K562 (cell line): ENCODE results near the gene TMEM187. TPM values are rescaled to one million over a fixed set of nuclear protein-coding genes. Genes with fewer than 3 reads are reported as not detected.
A peak's percentile ranks its signal among the peaks of the same experiment; 100 is the strongest.

Experiments used
- CEBPB ChIP-seq: fragments of 450-650 bp; IDR thresholded peaks from 2 replicates; pipeline ENCODE4 v1.6.1; 2016; ENCODE audit warnings: missing genetic modification characterization, missing compliant biosample characterization
- COPS2 ChIP-seq: fragments of 450-650 bp; conservative IDR thresholded peaks from 2 replicates; pipeline ENCODE4 v1.6.1; 2016; ENCODE audit warnings: mild to moderate bottlenecking, moderate library complexity
- CTBP1 ChIP-seq: fragments of 450-650 bp; IDR thresholded peaks from 2 replicates; pipeline ENCODE4 v1.6.1; 2016; ENCODE audit warnings: borderline replicate concordance
- E2F3 ChIP-seq: fragments of 250-450 bp; sonication (Bioruptor Pico); IDR thresholded peaks from 2 replicates; pipeline ENCODE4 v1.4.0; 2020; ENCODE audit warnings: mild to moderate bottlenecking
- FOXA1 ChIP-seq: fragments of 450-650 bp; IDR thresholded peaks from 2 replicates; pipeline ENCODE4 v1.6.1; 2016; ENCODE audit warnings: mild to moderate bottlenecking, borderline replicate concordance
- FOXP1 ChIP-seq: sonication (generic); formaldehyde crosslinking; IDR thresholded peaks from 2 replicates; pipeline ENCODE4 v1.8.0; 2022; ENCODE audit warnings: mild to moderate bottlenecking, missing genetic modification reagents
- HMG20A ChIP-seq: fragments of 450-650 bp; formaldehyde crosslinking; conservative IDR thresholded peaks from 2 replicates; pipeline ENCODE4 v1.4.0; 2020; ENCODE audit warnings: mild to moderate bottlenecking, mixed read lengths
- KAT8 ChIP-seq: fragments of 450-650 bp; IDR thresholded peaks from 2 replicates; pipeline ENCODE4 v1.6.1; 2016; ENCODE audit warnings: low read depth, mild to moderate bottlenecking
- MTA3 ChIP-seq: fragments of 450-650 bp; formaldehyde crosslinking; IDR thresholded peaks from 2 replicates; pipeline ENCODE4 v1.6.1; 2017; ENCODE audit warnings: mild to moderate bottlenecking, borderline replicate concordance
- MXI1 ChIP-seq: IDR thresholded peaks from 2 replicates; pipeline ENCODE4 v1.6.1; 2011; ENCODE audit warnings: low read depth, mild to moderate bottlenecking, improper control_type of control experiment, low read length
- PHB ChIP-seq: fragments of 250-450 bp; sonication (Bioruptor Pico); IDR thresholded peaks from 2 replicates; pipeline ENCODE4 v1.5.0; 2021
- PHF21A ChIP-seq: fragments of 450-650 bp; IDR thresholded peaks from 2 replicates; pipeline ENCODE4 v1.6.1; 2017; ENCODE audit warnings: low read depth, borderline replicate concordance
- RBBP5 ChIP-seq: fragments of 200-600 bp; sonication (generic); IDR thresholded peaks from 2 replicates; pipeline ENCODE4 v1.6.1; 2012; ENCODE audit warnings: borderline replicate concordance, mild to moderate bottlenecking, low read length, control low read depth, inconsistent platforms; ENCODE audit not compliant: insufficient read depth, poor library complexity, severe bottlenecking
- SUPT5H ChIP-seq: fragments of 450-650 bp; IDR thresholded peaks from 2 replicates; pipeline ENCODE4 v1.6.1; 2016
- TBL1XR1 ChIP-seq, 2 experiments: IDR thresholded peaks; 2 replicates each; pipeline ENCODE4 v1.6.1; 2012; ENCODE audit warnings: improper control_type of control experiment in 2 of 2, low read length in 2 of 2, mild to moderate bottlenecking in 1 of 2
- TCF7L2 ChIP-seq: fragments of 150-350 bp; IDR thresholded peaks from 2 replicates; pipeline ENCODE4 v1.6.1; 2016; ENCODE audit warnings: low read depth, mild to moderate bottlenecking, low read length, moderate library complexity
- TCFL5 ChIP-seq: fragments of 250-450 bp; sonication (Bioruptor Pico); conservative IDR thresholded peaks from 2 replicates; pipeline ENCODE4 v1.6.1; 2021; ENCODE audit warnings: mild to moderate bottlenecking, moderate library complexity, matching md5 sums
- TEAD1 ChIP-seq, 2 experiments: fragments of 450-650 bp in 1 of 2; sonication (generic) in 1 of 2; formaldehyde crosslinking; IDR thresholded peaks; 2 replicates each; pipeline versions ENCODE4 v1.4.0 to v1.8.0; 2020 to 2022; ENCODE audit warnings: mild to moderate bottlenecking in 2 of 2, missing genetic modification reagents in 1 of 2
- ZFX ChIP-seq: sonication (generic); formaldehyde crosslinking; IDR thresholded peaks from 2 replicates; pipeline ENCODE4 v1.8.0; 2022; ENCODE audit warnings: mild to moderate bottlenecking, missing genetic modification reagents, moderate library complexity
- ZNF586 ChIP-seq: fragments of 450-650 bp; formaldehyde crosslinking; conservative IDR thresholded peaks from 2 replicates; pipeline ENCODE4 v1.4.0; 2020; ENCODE audit warnings: mild to moderate bottlenecking, moderate library complexity
- ZNF79 ChIP-seq: fragments of 250-450 bp; sonication (Bioruptor Pico); IDR thresholded peaks from 2 replicates; pipeline ENCODE4 v1.4.0; 2020; ENCODE audit warnings: low read depth, mild to moderate bottlenecking, moderate library complexity
- polyA plus RNA-seq, 8 experiments: library from polyadenylated mRNA; depleted of rRNA in 4 of 8; stranded (reverse) in 5 of 8; unstranded in 3 of 8; fragments of >200 nt; fragmentation: Nextera tagmentation in 2 of 8; fragmentation: Illumina TruSeq in 1 of 8; extraction: Ambion mirVana in 2 of 8; extraction: Trizol in 1 of 8; gene quantifications; 2 replicates each; pipeline versions ENCODE4 v1.2.1 to v1.2.3, GENCODE V29; 2011 to 2014; ENCODE audit warnings: inconsistent platforms in 1 of 8, missing spikeins in 1 of 8
- total RNA-seq, 7 experiments: library from RNA; depleted of rRNA in 6 of 7; stranded (reverse); fragments of >200 nt in 6 of 7; fragmentation: Illumina TruSeq in 2 of 7; extraction: Trizol in 2 of 7; gene quantifications; 2 replicates each; pipeline versions ENCODE4 v1.2.1 to v1.2.3, GENCODE V29; 2011 to 2021; ENCODE audit warnings: low replicate concordance in 1 of 7
- TF ChIP-seq, protein P1 (sequence below): fragments of 150-350 bp; IDR thresholded peaks from 2 replicates; pipeline ENCODE4 v1.6.1; 2014; ENCODE audit warnings: low read depth, mild to moderate bottlenecking, low read length, borderline replicate concordance
- TF ChIP-seq, protein P2 (sequence below), 2 experiments: fragments of 450-650 bp; conservative IDR thresholded peaks; 2 replicates each; pipeline ENCODE4 v1.6.1; 2017; ENCODE audit warnings: mild to moderate bottlenecking in 2 of 2, moderate library complexity in 2 of 2
- TF ChIP-seq, protein P3 (sequence below): sonication (generic); formaldehyde crosslinking; IDR thresholded peaks from 2 replicates; pipeline ENCODE4 v1.8.1; 2022; ENCODE audit warnings: missing genetic modification reagents

Gene TMEM187
- total and polyA plus RNA-seq, 9 of the 15 experiments (the other 6 are each of a cell fraction or from before 2014, with no cell fraction given), result 0.13 to 6.4 (median 1.6) TPM

DNA sequence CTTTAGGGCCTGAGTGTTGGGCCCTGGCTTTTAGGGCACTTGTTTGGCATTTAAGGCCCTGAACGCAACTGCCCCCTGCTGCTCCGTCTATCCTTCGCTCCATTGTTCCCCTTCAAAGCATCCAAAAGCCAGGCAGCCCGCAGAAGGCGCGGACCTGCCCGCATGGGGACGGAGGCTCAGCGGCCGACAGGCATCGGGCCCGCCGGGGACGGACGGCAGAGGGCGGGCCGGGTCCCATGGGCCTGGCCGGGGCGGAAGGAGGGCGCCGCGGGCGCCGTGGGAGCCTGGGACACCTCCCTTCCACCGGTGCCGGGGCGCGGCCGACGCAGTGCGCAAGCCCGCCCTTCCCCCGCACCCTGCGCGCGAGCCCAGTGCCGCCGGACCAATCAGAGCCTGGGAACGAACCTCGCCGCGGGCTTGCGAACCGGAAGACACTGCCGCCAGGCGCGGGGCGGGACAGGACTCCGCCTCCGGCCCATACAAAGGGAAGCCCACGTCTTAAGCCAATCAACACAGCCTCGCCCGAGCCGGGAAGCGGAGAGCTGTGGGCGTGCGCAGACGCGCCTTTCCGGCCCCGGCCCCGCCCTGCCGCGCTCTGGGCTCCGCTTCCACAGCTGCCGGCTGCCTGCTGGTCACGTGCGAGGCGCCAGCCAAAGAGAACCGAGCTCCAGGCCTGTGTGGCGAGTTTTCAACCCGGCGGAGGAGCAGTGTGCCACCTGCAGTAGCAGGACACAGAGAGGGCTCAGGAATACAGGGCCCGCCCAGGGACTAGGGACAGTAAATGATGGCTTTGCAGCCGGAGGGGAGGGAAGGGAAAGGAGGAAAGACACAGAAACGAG is 44.4 kb upstream of the TMEM187 start (continued):
- TF ChIP-seq, protein P1, sequence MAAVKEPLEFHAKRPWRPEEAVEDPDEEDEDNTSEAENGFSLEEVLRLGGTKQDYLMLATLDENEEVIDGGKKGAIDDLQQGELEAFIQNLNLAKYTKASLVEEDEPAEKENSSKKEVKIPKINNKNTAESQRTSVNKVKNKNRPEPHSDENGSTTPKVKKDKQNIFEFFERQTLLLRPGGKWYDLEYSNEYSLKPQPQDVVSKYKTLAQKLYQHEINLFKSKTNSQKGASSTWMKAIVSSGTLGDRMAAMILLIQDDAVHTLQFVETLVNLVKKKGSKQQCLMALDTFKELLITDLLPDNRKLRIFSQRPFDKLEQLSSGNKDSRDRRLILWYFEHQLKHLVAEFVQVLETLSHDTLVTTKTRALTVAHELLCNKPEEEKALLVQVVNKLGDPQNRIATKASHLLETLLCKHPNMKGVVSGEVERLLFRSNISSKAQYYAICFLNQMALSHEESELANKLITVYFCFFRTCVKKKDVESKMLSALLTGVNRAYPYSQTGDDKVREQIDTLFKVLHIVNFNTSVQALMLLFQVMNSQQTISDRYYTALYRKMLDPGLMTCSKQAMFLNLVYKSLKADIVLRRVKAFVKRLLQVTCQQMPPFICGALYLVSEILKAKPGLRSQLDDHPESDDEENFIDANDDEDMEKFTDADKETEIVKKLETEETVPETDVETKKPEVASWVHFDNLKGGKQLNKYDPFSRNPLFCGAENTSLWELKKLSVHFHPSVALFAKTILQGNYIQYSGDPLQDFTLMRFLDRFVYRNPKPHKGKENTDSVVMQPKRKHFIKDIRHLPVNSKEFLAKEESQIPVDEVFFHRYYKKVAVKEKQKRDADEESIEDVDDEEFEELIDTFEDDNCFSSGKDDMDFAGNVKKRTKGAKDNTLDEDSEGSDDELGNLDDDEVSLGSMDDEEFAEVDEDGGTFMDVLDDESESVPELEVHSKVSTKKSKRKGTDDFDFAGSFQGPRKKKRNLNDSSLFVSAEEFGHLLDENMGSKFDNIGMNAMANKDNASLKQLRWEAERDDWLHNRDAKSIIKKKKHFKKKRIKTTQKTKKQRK, result no peak
- no peak for TF ChIP-seq FOXP1 (CRISPR knock-in tag)
- peak; percentile 56; the same call in 1 of the 2 replicates for TF ChIP-seq SUPT5H
- peak; percentile 55 for TF ChIP-seq MTA3
- no peak for TF ChIP-seq ZNF586
- no peak for TF ChIP-seq PHF21A
- TF ChIP-seq TCFL5 (CRISPR knock-in tag), result no peak
- no peak for TF ChIP-seq KAT8
- peak; percentile 93 for TF ChIP-seq CTBP1
- TF ChIP-seq ZNF79, result no peak
- TF ChIP-seq PHB, result no peak
- TF ChIP-seq TEAD1 (CRISPR knock-in tag; IDR thresholded peaks at IDR 0.05), result no peak
- TF ChIP-seq CEBPB (tag), result no peak
- TF ChIP-seq, protein P2, sequence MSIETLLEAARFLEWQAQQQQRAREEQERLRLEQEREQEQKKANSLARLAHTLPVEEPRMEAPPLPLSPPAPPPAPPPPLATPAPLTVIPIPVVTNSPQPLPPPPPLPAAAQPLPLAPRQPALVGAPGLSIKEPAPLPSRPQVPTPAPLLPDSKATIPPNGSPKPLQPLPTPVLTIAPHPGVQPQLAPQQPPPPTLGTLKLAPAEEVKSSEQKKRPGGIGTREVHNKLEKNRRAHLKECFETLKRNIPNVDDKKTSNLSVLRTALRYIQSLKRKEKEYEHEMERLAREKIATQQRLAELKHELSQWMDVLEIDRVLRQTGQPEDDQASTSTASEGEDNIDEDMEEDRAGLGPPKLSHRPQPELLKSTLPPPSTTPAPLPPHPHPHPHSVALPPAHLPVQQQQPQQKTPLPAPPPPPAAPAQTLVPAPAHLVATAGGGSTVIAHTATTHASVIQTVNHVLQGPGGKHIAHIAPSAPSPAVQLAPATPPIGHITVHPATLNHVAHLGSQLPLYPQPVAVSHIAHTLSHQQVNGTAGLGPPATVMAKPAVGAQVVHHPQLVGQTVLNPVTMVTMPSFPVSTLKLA (conservative IDR thresholded peaks at IDR 0.05), result peak; percentile 74 to 85
- no peak for TF ChIP-seq TBL1XR1 (IDR thresholded peaks at IDR 0.05; ENCODE audit: low read length in 2 of 2)
- TF ChIP-seq MXI1, result no peak
- TF ChIP-seq E2F3, result peak; percentile 19; the same call in 1 of the 2 replicates
- TF ChIP-seq ZFX (CRISPR knock-in tag), result peak; percentile 72
- no peak for TF ChIP-seq RBBP5
- TF ChIP-seq FOXA1, result no peak
- TF ChIP-seq, protein P3, sequence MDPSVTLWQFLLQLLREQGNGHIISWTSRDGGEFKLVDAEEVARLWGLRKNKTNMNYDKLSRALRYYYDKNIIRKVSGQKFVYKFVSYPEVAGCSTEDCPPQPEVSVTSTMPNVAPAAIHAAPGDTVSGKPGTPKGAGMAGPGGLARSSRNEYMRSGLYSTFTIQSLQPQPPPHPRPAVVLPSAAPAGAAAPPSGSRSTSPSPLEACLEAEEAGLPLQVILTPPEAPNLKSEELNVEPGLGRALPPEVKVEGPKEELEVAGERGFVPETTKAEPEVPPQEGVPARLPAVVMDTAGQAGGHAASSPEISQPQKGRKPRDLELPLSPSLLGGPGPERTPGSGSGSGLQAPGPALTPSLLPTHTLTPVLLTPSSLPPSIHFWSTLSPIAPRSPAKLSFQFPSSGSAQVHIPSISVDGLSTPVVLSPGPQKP (CRISPR knock-in tag), result no peak
- no peak for TF ChIP-seq TCF7L2
- TF ChIP-seq COPS2, result no peak
- TF ChIP-seq HMG20A, result no peak
